GM12801 (cell line): Measurements from ENCODE around the gene FAM170B.

Source experiments
- TF ChIP-seq, protein P1 (sequence below): IDR thresholded peaks from one replicate; pipeline ENCODE4 v1.5.1; 2011; ENCODE audit warnings: control low read depth; ENCODE audit not compliant: insufficient read length; ENCODE audit errors: extremely low read depth

Gene FAM170B

GRCh38 chr10:49111320-49111698 lies 22.5 kb downstream of the FAM170B start:
- TF ChIP-seq, protein P1, sequence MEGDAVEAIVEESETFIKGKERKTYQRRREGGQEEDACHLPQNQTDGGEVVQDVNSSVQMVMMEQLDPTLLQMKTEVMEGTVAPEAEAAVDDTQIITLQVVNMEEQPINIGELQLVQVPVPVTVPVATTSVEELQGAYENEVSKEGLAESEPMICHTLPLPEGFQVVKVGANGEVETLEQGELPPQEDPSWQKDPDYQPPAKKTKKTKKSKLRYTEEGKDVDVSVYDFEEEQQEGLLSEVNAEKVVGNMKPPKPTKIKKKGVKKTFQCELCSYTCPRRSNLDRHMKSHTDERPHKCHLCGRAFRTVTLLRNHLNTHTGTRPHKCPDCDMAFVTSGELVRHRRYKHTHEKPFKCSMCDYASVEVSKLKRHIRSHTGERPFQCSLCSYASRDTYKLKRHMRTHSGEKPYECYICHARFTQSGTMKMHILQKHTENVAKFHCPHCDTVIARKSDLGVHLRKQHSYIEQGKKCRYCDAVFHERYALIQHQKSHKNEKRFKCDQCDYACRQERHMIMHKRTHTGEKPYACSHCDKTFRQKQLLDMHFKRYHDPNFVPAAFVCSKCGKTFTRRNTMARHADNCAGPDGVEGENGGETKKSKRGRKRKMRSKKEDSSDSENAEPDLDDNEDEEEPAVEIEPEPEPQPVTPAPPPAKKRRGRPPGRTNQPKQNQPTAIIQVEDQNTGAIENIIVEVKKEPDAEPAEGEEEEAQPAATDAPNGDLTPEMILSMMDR, result no peak

- TF ChIP-seq, protein P1, result no peak
Observed at GRCh38 chr10:49110684-49111319, 23.0 kb downstream of the FAM170B start.

DNA sequence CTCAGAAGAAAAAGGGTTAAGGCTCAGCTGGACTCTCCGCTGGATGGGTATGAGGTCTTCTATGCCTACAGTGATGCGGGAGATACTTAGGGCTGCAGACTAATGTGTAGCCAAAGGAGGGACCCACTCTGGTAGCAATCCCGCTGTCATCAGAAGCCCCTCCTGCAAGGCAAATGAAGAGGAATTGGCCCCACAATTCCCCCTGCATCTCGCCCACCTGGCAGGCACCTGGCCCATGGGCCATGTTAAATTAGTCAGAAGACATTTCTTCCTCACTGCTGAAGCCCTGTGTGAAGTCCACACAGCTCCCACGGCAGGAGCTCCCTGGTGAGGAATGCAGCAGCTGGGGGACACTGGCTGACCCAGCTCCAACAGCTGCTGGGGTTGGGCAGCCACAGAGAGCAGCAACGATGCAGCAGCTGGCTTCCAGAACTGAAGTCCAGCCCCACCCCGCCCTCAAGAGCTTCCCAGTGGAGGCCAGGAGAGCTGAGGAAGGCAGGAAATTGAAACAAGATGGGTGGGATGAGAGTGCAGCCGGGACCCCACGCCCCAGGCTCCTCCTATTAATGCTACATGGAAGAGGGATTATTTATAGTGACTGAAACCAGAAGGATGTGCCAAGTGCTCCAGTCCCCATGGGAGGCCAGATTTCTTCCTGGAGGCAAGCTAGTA lies 24.0 kb downstream of the FAM170B start:
- TF ChIP-seq, protein P1, result no peak

DNA sequence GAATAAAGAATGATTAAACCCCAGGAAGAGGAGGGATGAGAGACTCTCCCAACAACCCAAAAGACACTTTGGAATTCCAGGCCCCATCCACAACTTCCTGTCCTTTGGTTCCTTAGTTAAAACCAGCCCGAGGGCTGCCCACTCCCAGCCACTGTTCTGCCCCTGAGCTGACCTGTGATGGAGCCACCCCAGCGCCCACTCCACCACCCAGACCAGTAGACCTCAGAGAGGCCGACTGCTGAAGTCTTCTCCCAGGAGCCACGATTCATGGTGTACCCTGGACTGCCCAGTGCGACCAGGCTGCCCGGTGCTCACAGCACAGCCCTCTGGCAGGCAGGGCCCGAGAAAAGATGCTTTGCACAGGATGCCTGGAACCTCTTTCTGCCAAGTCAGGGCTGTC lies 25.2 kb downstream of the FAM170B start:
- TF ChIP-seq, protein P1, result no peak

- TF ChIP-seq, protein P1, result no peak
Observed at GRCh38 chr10:49107887-49108267, 25.9 kb downstream of the FAM170B start.

DNA sequence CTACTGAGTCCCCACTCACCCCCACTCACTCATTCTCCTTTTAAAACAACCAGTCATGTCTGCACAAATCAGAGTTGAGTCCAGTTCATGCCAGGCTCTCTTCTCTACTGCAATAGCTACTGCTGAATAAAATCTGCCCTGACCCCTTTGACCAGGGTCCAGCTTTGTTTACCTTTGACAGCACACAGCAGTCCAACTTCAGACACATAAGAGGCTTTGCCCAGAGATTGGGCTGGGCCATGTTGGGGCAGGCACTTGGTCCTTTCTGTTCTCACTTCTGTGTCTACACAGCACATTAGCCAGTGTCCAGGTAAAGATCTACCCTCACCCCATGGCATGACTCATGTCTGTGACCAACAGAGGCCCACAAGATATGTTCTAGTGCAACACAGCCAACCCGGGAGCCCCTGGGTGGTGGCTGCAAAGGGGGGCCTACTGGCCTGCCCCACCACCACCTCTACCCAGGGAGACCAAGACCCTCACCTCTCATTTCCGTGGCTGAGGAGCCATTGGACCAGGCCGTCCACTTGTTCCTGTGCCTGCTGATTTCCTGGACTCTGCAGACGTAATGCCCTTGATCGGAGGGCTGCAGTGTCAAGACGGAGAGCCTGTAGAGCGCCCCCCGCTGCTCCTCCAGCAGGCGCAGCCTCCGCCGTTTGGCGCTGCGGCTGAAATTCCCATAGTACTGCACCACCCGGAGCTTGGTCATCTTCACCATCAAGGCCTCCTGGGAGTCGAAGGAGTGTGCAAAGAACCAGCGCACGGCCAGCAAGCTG lies 26.5 kb downstream of the FAM170B start:
- TF ChIP-seq, protein P1, result no peak

- TF ChIP-seq, protein P1, result no peak
Observed at GRCh38 chr10:49106451-49106850, 27.4 kb downstream of the FAM170B start.
